Measurements from ENCODE around the gene ITIH3. TPM values are rescaled to one million over a fixed set of nuclear protein-coding genes. Genes with fewer than 3 reads are reported as not detected.

Gene ITIH3
- total and polyA plus RNA-seq, 4 donors = 0.92 to 6.2 (median 3.0) TPM

- H3K9me3 ChIP-seq (ENCODE audit: control insufficient read depth, insufficient read depth, low read length) = no peaks in the 10 kb centered on the region
- no peaks in the 10 kb centered on the region for H3K27me3 ChIP-seq (ENCODE audit: control insufficient read depth, insufficient read depth, low read length)
- peaks cover 3% of the 10 kb centered on the region for H3K4me1 ChIP-seq (ENCODE audit: control insufficient read depth, insufficient read depth, low read length)
- peaks cover 66% of the 10 kb centered on the region for H3K36me3 ChIP-seq (ENCODE audit: control insufficient read depth, insufficient read depth, low read length)
- no peak overlapping the region for H3K4me3 ChIP-seq (ENCODE audit: low read depth, low read length)
- no peak overlapping the region for H3K27ac ChIP-seq (ENCODE audit: low read depth, low read length)
- no peak for DNase-seq (ENCODE audit: low read depth in 4 of 6, low spot score in 6 of 6)
- WGBS (ENCODE audit: insufficient coverage) = 52% methylated on average over 11 of the region's 11 CpGs
Observed at GRCh38 chr3:52820736-52821135, 26.1 kb downstream of the ITIH3 start.

- no peaks in the 10 kb centered on the region for H3K27me3 ChIP-seq (ENCODE audit: control insufficient read depth, insufficient read depth, low read length)
- H3K4me1 ChIP-seq (ENCODE audit: control insufficient read depth, insufficient read depth, low read length) = peaks cover 3% of the 10 kb centered on the region
- WGBS (ENCODE audit: insufficient coverage) = 86% methylated on average over 4 of the region's 5 CpGs
Observed at GRCh38 chr3:52822363-52822762, 27.8 kb downstream of the ITIH3 start.

GRCh38 chr3:52824037-52824436 is 29.4 kb downstream of the ITIH3 start:
- H3K4me3 ChIP-seq (ENCODE audit: low read depth, low read length) = no peak overlapping the region
- peaks cover 61% of the 10 kb centered on the region for H3K36me3 ChIP-seq (ENCODE audit: control insufficient read depth, insufficient read depth, low read length)
- H3K27me3 ChIP-seq (ENCODE audit: control insufficient read depth, insufficient read depth, low read length) = no peaks in the 10 kb centered on the region
- 96% methylated on average over 9 of the region's 10 CpGs for WGBS (ENCODE audit: insufficient coverage)
- no peaks in the 10 kb centered on the region for H3K9me3 ChIP-seq (ENCODE audit: control insufficient read depth, insufficient read depth, low read length)
- no peak for DNase-seq (ENCODE audit: low read depth in 4 of 6, low spot score in 6 of 6)
- peaks cover 3% of the 10 kb centered on the region for H3K4me1 ChIP-seq (ENCODE audit: control insufficient read depth, insufficient read depth, low read length)
- no peak overlapping the region for H3K27ac ChIP-seq (ENCODE audit: low read depth, low read length)

More at GRCh38 chr3:52822363-52822762, 27.8 kb downstream of the ITIH3 start:
- peaks cover 68% of the 10 kb centered on the region for H3K36me3 ChIP-seq (ENCODE audit: control insufficient read depth, insufficient read depth, low read length)
- DNase-seq (ENCODE audit: low read depth in 4 of 6, low spot score in 6 of 6) = no peak
- no peak overlapping the region for H3K27ac ChIP-seq (ENCODE audit: low read depth, low read length)
- H3K9me3 ChIP-seq (ENCODE audit: control insufficient read depth, insufficient read depth, low read length) = no peaks in the 10 kb centered on the region
- no peak overlapping the region for H3K4me3 ChIP-seq (ENCODE audit: low read depth, low read length)

GRCh38 chr3:52827441-52827840 is 32.8 kb downstream of the ITIH3 start:
- no peak for DNase-seq (ENCODE audit: low read depth in 4 of 6, low spot score in 6 of 6)

GRCh38 chr3:52827866-52828376 is 33.3 kb downstream of the ITIH3 start:
- peaks cover 49% of the 10 kb centered on the region for H3K36me3 ChIP-seq (ENCODE audit: control insufficient read depth, insufficient read depth, low read length)
- no peaks in the 10 kb centered on the region for H3K27me3 ChIP-seq (ENCODE audit: control insufficient read depth, insufficient read depth, low read length)
- H3K4me3 ChIP-seq (ENCODE audit: low read depth, low read length) = no peak overlapping the region
- no peak overlapping the region for H3K27ac ChIP-seq (ENCODE audit: low read depth, low read length)
- no peak for DNase-seq (ENCODE audit: low read depth in 4 of 6, low spot score in 6 of 6)
- 77% methylated on average over 8 of the region's 10 CpGs for WGBS (ENCODE audit: insufficient coverage)
- H3K4me1 ChIP-seq (ENCODE audit: control insufficient read depth, insufficient read depth, low read length) = peaks cover 15% of the 10 kb centered on the region
- no peaks in the 10 kb centered on the region for H3K9me3 ChIP-seq (ENCODE audit: control insufficient read depth, insufficient read depth, low read length)

More at GRCh38 chr3:52827441-52827840, 32.8 kb downstream of the ITIH3 start:
- Histone ChIP-seq H3K27ac (ENCODE audit: low read depth, low read length) (no peak overlapping the region), H3K9me3 (ENCODE audit: control insufficient read depth, insufficient read depth, low read length) (no peaks in the 10 kb centered on the region), H3K27me3 (ENCODE audit: control insufficient read depth, insufficient read depth, low read length) (no peaks in the 10 kb centered on the region), H3K4me3 (ENCODE audit: low read depth, low read length) (no peak overlapping the region), H3K36me3 (ENCODE audit: control insufficient read depth, insufficient read depth, low read length) (peaks cover 52% of the 10 kb centered on the region), H3K4me1 (ENCODE audit: control insufficient read depth, insufficient read depth, low read length) (peaks cover 13% of the 10 kb centered on the region)
- 85% methylated on average over 5 of the region's 9 CpGs for WGBS (ENCODE audit: insufficient coverage)

GRCh38 chr3:52829482-52829881 is 34.9 kb downstream of the ITIH3 start:
- Histone ChIP-seq H3K9me3 (ENCODE audit: control insufficient read depth, insufficient read depth, low read length) (no peaks in the 10 kb centered on the region), H3K27ac (ENCODE audit: low read depth, low read length) (no peak overlapping the region), H3K27me3 (ENCODE audit: control insufficient read depth, insufficient read depth, low read length) (no peaks in the 10 kb centered on the region), H3K4me3 (ENCODE audit: low read depth, low read length) (no peak overlapping the region), H3K36me3 (ENCODE audit: control insufficient read depth, insufficient read depth, low read length) (peaks cover 47% of the 10 kb centered on the region), H3K4me1 (ENCODE audit: control insufficient read depth, insufficient read depth, low read length) (peaks cover 17% of the 10 kb centered on the region)
- WGBS (ENCODE audit: insufficient coverage) = 86% methylated on average over 3 of the region's 3 CpGs
- DNase-seq (ENCODE audit: low read depth in 4 of 6, low spot score in 6 of 6) = no peak

GRCh38 chr3:52829906-52830463 is 35.4 kb downstream of the ITIH3 start:
- H3K4me3 ChIP-seq (ENCODE audit: low read depth, low read length) = no peak overlapping the region
- no peaks in the 10 kb centered on the region for H3K27me3 ChIP-seq (ENCODE audit: control insufficient read depth, insufficient read depth, low read length)
- DNase-seq (ENCODE audit: low read depth in 4 of 6, low spot score in 6 of 6) = no peak
- H3K27ac ChIP-seq (ENCODE audit: low read depth, low read length) = no peak overlapping the region
- H3K36me3 ChIP-seq (ENCODE audit: control insufficient read depth, insufficient read depth, low read length) = peaks cover 49% of the 10 kb centered on the region
- 94% methylated on average over 4 of the region's 10 CpGs for WGBS (ENCODE audit: insufficient coverage)
- peaks cover 22% of the 10 kb centered on the region for H3K4me1 ChIP-seq (ENCODE audit: control insufficient read depth, insufficient read depth, low read length)
- no peaks in the 10 kb centered on the region for H3K9me3 ChIP-seq (ENCODE audit: control insufficient read depth, insufficient read depth, low read length)

GRCh38 chr3:52830535-52831258 is 36.1 kb downstream of the ITIH3 start, which contains the start of gene ITIH4:
Gene ITIH4, minus strand, starts transcription at chr3:52830672. Its CDS starts 30 bp downstream, at chr3:52830642.
- no peak within 1 kb of the TSS for H3K4me3 ChIP-seq (ENCODE audit: low read depth, low read length)
- no peak for DNase-seq (ENCODE audit: low read depth in 4 of 6, low spot score in 6 of 6)
- H3K27me3 ChIP-seq (ENCODE audit: control insufficient read depth, insufficient read depth, low read length) = no peaks in the 10 kb centered on the region
- peaks cover 25% of the 10 kb centered on the region for H3K4me1 ChIP-seq (ENCODE audit: control insufficient read depth, insufficient read depth, low read length)
- H3K9me3 ChIP-seq (ENCODE audit: control insufficient read depth, insufficient read depth, low read length) = no peaks in the 10 kb centered on the region
- 83% methylated on average over 15 of the region's 16 CpGs for WGBS (ENCODE audit: insufficient coverage)
- H3K36me3 ChIP-seq (ENCODE audit: control insufficient read depth, insufficient read depth, low read length) = peaks cover 56% of the 10 kb centered on the region
- H3K27ac ChIP-seq (ENCODE audit: low read depth, low read length) = no peak within 1 kb of the TSS

GRCh38 chr3:52831500-52832301 is 37.1 kb downstream of the ITIH3 start:
- Histone ChIP-seq H3K27me3 (ENCODE audit: control insufficient read depth, insufficient read depth, low read length) (no peaks in the 10 kb centered on the region), H3K36me3 (ENCODE audit: control insufficient read depth, insufficient read depth, low read length) (peaks cover 60% of the 10 kb centered on the region), H3K9me3 (ENCODE audit: control insufficient read depth, insufficient read depth, low read length) (no peaks in the 10 kb centered on the region), H3K27ac (ENCODE audit: low read depth, low read length) (no peak overlapping the region), H3K4me1 (ENCODE audit: control insufficient read depth, insufficient read depth, low read length) (peaks cover 30% of the 10 kb centered on the region), H3K4me3 (ENCODE audit: low read depth, low read length) (no peak overlapping the region)
- 60% methylated on average over 19 of the region's 21 CpGs for WGBS (ENCODE audit: insufficient coverage)
- DNase-seq (ENCODE audit: low read depth in 4 of 6, low spot score in 6 of 6) = peak in 1 of 6 donors; percentile 9

All from spinal cord (tissue), 10 donors.